ENCODE data around the gene PARP12. TPM values are rescaled to one million over a fixed set of nuclear protein-coding genes. Genes with fewer than 3 reads are reported as not detected.
A peak's percentile ranks its signal among the peaks of the same experiment; 100 is the strongest.

Gene PARP12
- total RNA-seq, 1 donor from 2014 or later, result 6.8 TPM

GRCh38 chr7:139990571-139991268 lies 72.0 kb downstream of the PARP12 start:
- Mint-ChIP-seq H3K9me3 (no peaks in the 10 kb centered on the region), H3K27ac (no peak overlapping the region), H3K36me3 (no peaks in the 10 kb centered on the region), H3K4me1 (peaks cover 25% of the 10 kb centered on the region), H3K27me3 (ENCODE audit: insufficient read depth, low read depth) (peaks cover 6% of the 10 kb centered on the region), H3K4me3 (no peak overlapping the region)
- H3K27me3 ChIP-seq, result no peaks in the 10 kb centered on the region
- no peak overlapping the region for H3K27ac ChIP-seq
- TF ChIP-seq CTCF (IDR thresholded peaks at IDR 0.05) (no peak), EZH2phosphoT487 (IDR thresholded peaks at IDR 0.05) (no peak), EZH2 (IDR thresholded peaks at IDR 0.05) (no peak)
- H3K4me2 ChIP-seq, result no peak overlapping the region
- H3K36me3 ChIP-seq, result no peaks in the 10 kb centered on the region
- DNase-seq (ENCODE audit: low spot score), result no peak
- H3K9ac ChIP-seq, result no peak overlapping the region
- no peak overlapping the region for H3K4me3 ChIP-seq
- peaks cover 11% of the 10 kb centered on the region for H3K4me1 ChIP-seq
- no peaks in the 10 kb centered on the region for H4K20me1 ChIP-seq (ENCODE audit: low read depth)
- no peaks in the 10 kb centered on the region for H3K79me2 ChIP-seq (ENCODE audit: low read depth)
- H3F3A ChIP-seq (ENCODE audit: low read depth), result no peaks in the 10 kb centered on the region
- no peak overlapping the region for H2AFZ ChIP-seq (replicated peaks)
- H3K9me3 ChIP-seq (ENCODE audit: low read depth), result no peaks in the 10 kb centered on the region

GRCh38 chr7:139990142-139990535 lies 72.6 kb downstream of the PARP12 start:
- H3K9me3 ChIP-seq (ENCODE audit: low read depth), result no peaks in the 10 kb centered on the region
- H3K36me3 ChIP-seq, result no peaks in the 10 kb centered on the region
- H3K9ac ChIP-seq, result no peak overlapping the region
- no peaks in the 10 kb centered on the region for H3K27me3 ChIP-seq
- H3K4me2 ChIP-seq, result no peak overlapping the region
- peaks cover 9% of the 10 kb centered on the region for H3K4me1 ChIP-seq
- peaks cover 19% of the 10 kb centered on the region for H3K4me1 Mint-ChIP-seq
- H3K4me3 Mint-ChIP-seq, result no peak overlapping the region
- no peaks in the 10 kb centered on the region for H3K79me2 ChIP-seq (ENCODE audit: low read depth)
- H3K36me3 Mint-ChIP-seq, result no peaks in the 10 kb centered on the region
- H3K4me3 ChIP-seq, result no peak overlapping the region
- no peaks in the 10 kb centered on the region for H4K20me1 ChIP-seq (ENCODE audit: low read depth)
- DNase-seq (ENCODE audit: low spot score), result no peak
- no peaks in the 10 kb centered on the region for H3F3A ChIP-seq (ENCODE audit: low read depth)
- no peaks in the 10 kb centered on the region for H3K9me3 Mint-ChIP-seq
- TF ChIP-seq CTCF (IDR thresholded peaks at IDR 0.05) (no peak), EZH2 (IDR thresholded peaks at IDR 0.05) (no peak), EZH2phosphoT487 (IDR thresholded peaks at IDR 0.05) (no peak)
- H3K27me3 Mint-ChIP-seq (ENCODE audit: insufficient read depth, low read depth), result peaks cover 6% of the 10 kb centered on the region
- H3K27ac Mint-ChIP-seq, result no peak overlapping the region
- no peak overlapping the region for H3K27ac ChIP-seq
- no peak overlapping the region for H2AFZ ChIP-seq (replicated peaks)

- no peaks in the 10 kb centered on the region for H3K9me3 Mint-ChIP-seq
- no peaks in the 10 kb centered on the region for H4K20me1 ChIP-seq (ENCODE audit: low read depth)
- H3K27me3 Mint-ChIP-seq (ENCODE audit: insufficient read depth, low read depth), result peaks cover 6% of the 10 kb centered on the region
- H3K4me2 ChIP-seq, result no peak overlapping the region
- no peaks in the 10 kb centered on the region for H3F3A ChIP-seq (ENCODE audit: low read depth)
- H3K4me1 Mint-ChIP-seq, result peaks cover 15% of the 10 kb centered on the region
- H3K36me3 Mint-ChIP-seq, result no peaks in the 10 kb centered on the region
- no peak overlapping the region for H3K4me3 ChIP-seq
- H2AFZ ChIP-seq (replicated peaks), result no peak overlapping the region
- H3K27me3 ChIP-seq, result no peaks in the 10 kb centered on the region
- H3K79me2 ChIP-seq (ENCODE audit: low read depth), result no peaks in the 10 kb centered on the region
- no peak for TF ChIP-seq CTCF (IDR thresholded peaks at IDR 0.05)
- no peak for TF ChIP-seq EZH2phosphoT487 (IDR thresholded peaks at IDR 0.05)
- TF ChIP-seq EZH2 (IDR thresholded peaks at IDR 0.05), result no peak
- H3K9ac ChIP-seq, result no peak overlapping the region
- H3K27ac Mint-ChIP-seq, result peak overlapping the region; percentile 36
- no peaks in the 10 kb centered on the region for H3K9me3 ChIP-seq (ENCODE audit: low read depth)
- DNase-seq (ENCODE audit: low spot score), result no peak
- H3K27ac ChIP-seq, result no peak overlapping the region
- H3K36me3 ChIP-seq, result no peaks in the 10 kb centered on the region
- peaks cover 3% of the 10 kb centered on the region for H3K4me1 ChIP-seq
- no peak overlapping the region for H3K4me3 Mint-ChIP-seq
Measured at GRCh38 chr7:139989366-139990141, 73.2 kb downstream of the PARP12 start.

All from neural progenitor cell (in vitro differentiated cells).